HepG2 (cell line): ENCODE data around the gene HIGD1C. TPM values are rescaled to one million over a fixed set of nuclear protein-coding genes. Genes with fewer than 3 reads are reported as not detected.
A peak's percentile ranks its signal among the peaks of the same experiment; 100 is the strongest.
"Not testable (repeated sequence)": the region's sequence is repeated elsewhere in the genome, so short reads cannot be mapped to it uniquely, and the experiment has no call there.

ENCODE experiments used
- CEBPG ChIP-seq: IDR thresholded peaks from 2 replicates; pipeline ENCODE4 v1.6.1; 2016
- GATAD2A ChIP-seq: IDR thresholded peaks from 2 replicates; pipeline ENCODE4 v1.6.1; 2016
- HNF4G ChIP-seq, 2 experiments: sonication (generic) in 1 of 2; formaldehyde crosslinking in 1 of 2; IDR thresholded peaks; 2 replicates each; pipeline versions ENCODE4 v1.4.0 to v1.6.1; 2011 to 2020; ENCODE audit warnings: borderline replicate concordance in 2 of 2, low read depth in 2 of 2, mild to moderate bottlenecking in 2 of 2, low read length in 1 of 2, missing genetic modification reagents in 1 of 2, moderate library complexity in 1 of 2
- KMT2A ChIP-seq: sonication (generic); formaldehyde crosslinking; IDR thresholded peaks from 2 replicates; pipeline ENCODE4 v1.4.0; 2020; ENCODE audit warnings: missing genetic modification reagents
- MIER3 ChIP-seq: IDR thresholded peaks from 2 replicates; pipeline ENCODE4 v1.6.1; 2016; ENCODE audit warnings: missing compliant biosample characterization, borderline replicate concordance
- MIXL1 ChIP-seq: IDR thresholded peaks from 2 replicates; pipeline ENCODE4 v1.6.1; 2016
- NCOA2 ChIP-seq: sonication (generic); formaldehyde crosslinking; IDR thresholded peaks from 2 replicates; pipeline ENCODE4 v1.8.0; 2022; ENCODE audit warnings: inconsistent platforms
- NKX3-1 ChIP-seq: sonication (generic); formaldehyde crosslinking; IDR thresholded peaks from 2 replicates; pipeline ENCODE4 v1.5.0; 2020; ENCODE audit warnings: missing genetic modification reagents
- NR2F1 ChIP-seq, 2 experiments: fragments of 450-650 bp in 1 of 2; formaldehyde crosslinking in 1 of 2; IDR thresholded peaks; 2 replicates each; pipeline versions ENCODE4 v1.5.0 to v1.6.1; 2016 to 2020; ENCODE audit warnings: mild to moderate bottlenecking in 1 of 2, missing compliant biosample characterization in 1 of 2, missing genetic modification reagents in 1 of 2, moderate library complexity in 1 of 2
- SIN3A ChIP-seq: IDR thresholded peaks from 2 replicates; pipeline ENCODE4 v1.6.1; 2011; ENCODE audit warnings: low read depth, mild to moderate bottlenecking, control low read depth, low read length, borderline replicate concordance
- SOX5 ChIP-seq: IDR thresholded peaks from 2 replicates; pipeline ENCODE4 v1.6.1; 2016; ENCODE audit warnings: borderline replicate concordance
- TAF1 ChIP-seq: sonication (generic); formaldehyde crosslinking; IDR thresholded peaks from 2 replicates; pipeline ENCODE4 v1.4.0; 2020; ENCODE audit warnings: missing genetic modification reagents
- ZNF331 ChIP-seq: sonication (generic); formaldehyde crosslinking; IDR thresholded peaks from 2 replicates; pipeline ENCODE4 v1.4.0; 2020; ENCODE audit warnings: missing genetic modification reagents
- polyA plus RNA-seq, 8 experiments: library from polyadenylated mRNA; depleted of rRNA in 3 of 8; stranded (reverse) in 7 of 8; unstranded in 1 of 8; fragments of >200 nt; fragmentation: Illumina TruSeq in 4 of 8; extraction: Trizol in 4 of 8; gene quantifications; 2 replicates each; pipeline versions ENCODE4 v1.2.1 to v1.2.3, GENCODE V29; 2011 to 2016; ENCODE audit warnings: low read depth in 4 of 8, missing spikeins in 1 of 8, mixed read lengths in 1 of 8; ENCODE audit not compliant: insufficient read depth in 1 of 8
- total RNA-seq, 5 experiments: library from RNA; depleted of rRNA; stranded (reverse); fragments of >200 nt; fragmentation: Illumina TruSeq; extraction: Trizol; gene quantifications; 2 replicates each; pipeline ENCODE4 v1.2.3, GENCODE V29; 2016; ENCODE audit warnings: low read depth in 1 of 5
- TF ChIP-seq, protein P1 (sequence below): sonication (generic); formaldehyde crosslinking; conservative IDR thresholded peaks from 2 replicates; pipeline ENCODE4 v1.4.0; 2020; ENCODE audit warnings: mild to moderate bottlenecking, missing genetic modification reagents, moderate library complexity
- TF ChIP-seq, protein P2 (sequence below): sonication (generic); formaldehyde crosslinking; IDR thresholded peaks from 2 replicates; pipeline ENCODE4 v1.4.0; 2020; ENCODE audit warnings: missing genetic modification reagents
- TF ChIP-seq, protein P3 (sequence below): IDR thresholded peaks from 2 replicates; pipeline ENCODE4 v1.6.1; 2018; ENCODE audit warnings: missing genetic modification reagents, mild to moderate bottlenecking, missing compliant biosample characterization
- TF ChIP-seq, protein P4 (sequence below): sonication (generic); IDR thresholded peaks from 2 replicates; pipeline ENCODE4 v1.6.1; 2016; ENCODE audit warnings: low read depth, borderline replicate concordance
- TF ChIP-seq, protein P5 (sequence below): sonication (generic); formaldehyde crosslinking; IDR thresholded peaks from 2 replicates; pipeline ENCODE4 v1.4.0; 2020; ENCODE audit warnings: missing genetic modification reagents

Gene HIGD1C
- total and polyA plus RNA-seq, 2 of the 13 experiments (the other 11 are each of a cell fraction or from before 2014, with no cell fraction given) = not detected

DNA sequence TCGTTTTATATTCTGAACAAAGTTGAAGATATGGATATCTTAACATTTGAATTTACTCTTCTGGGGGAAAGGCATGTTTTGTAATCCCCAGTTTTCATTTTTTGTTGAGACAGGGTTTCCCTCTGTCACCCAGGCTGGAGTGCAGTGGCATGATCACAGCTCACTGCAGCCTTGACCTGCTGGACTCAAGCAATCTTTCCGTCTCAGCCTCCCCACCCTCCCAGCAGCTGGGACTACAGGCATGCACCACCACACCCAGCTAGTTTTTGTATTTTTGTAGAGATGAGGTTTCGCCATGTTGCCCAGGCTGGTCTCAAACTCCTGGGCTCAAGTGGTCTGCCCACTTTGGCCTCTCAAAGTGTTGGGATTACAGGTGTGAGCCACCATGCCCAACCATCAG lies 25.4 kb upstream of the HIGD1C start (continued):
- TF ChIP-seq, protein P1, sequence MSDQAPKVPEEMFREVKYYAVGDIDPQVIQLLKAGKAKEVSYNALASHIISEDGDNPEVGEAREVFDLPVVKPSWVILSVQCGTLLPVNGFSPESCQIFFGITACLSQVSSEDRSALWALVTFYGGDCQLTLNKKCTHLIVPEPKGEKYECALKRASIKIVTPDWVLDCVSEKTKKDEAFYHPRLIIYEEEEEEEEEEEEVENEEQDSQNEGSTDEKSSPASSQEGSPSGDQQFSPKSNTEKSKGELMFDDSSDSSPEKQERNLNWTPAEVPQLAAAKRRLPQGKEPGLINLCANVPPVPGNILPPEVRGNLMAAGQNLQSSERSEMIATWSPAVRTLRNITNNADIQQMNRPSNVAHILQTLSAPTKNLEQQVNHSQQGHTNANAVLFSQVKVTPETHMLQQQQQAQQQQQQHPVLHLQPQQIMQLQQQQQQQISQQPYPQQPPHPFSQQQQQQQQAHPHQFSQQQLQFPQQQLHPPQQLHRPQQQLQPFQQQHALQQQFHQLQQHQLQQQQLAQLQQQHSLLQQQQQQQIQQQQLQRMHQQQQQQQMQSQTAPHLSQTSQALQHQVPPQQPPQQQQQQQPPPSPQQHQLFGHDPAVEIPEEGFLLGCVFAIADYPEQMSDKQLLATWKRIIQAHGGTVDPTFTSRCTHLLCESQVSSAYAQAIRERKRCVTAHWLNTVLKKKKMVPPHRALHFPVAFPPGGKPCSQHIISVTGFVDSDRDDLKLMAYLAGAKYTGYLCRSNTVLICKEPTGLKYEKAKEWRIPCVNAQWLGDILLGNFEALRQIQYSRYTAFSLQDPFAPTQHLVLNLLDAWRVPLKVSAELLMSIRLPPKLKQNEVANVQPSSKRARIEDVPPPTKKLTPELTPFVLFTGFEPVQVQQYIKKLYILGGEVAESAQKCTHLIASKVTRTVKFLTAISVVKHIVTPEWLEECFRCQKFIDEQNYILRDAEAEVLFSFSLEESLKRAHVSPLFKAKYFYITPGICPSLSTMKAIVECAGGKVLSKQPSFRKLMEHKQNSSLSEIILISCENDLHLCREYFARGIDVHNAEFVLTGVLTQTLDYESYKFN (CRISPR knock-in tag) = peak; percentile 70
- TF ChIP-seq, protein P2, sequence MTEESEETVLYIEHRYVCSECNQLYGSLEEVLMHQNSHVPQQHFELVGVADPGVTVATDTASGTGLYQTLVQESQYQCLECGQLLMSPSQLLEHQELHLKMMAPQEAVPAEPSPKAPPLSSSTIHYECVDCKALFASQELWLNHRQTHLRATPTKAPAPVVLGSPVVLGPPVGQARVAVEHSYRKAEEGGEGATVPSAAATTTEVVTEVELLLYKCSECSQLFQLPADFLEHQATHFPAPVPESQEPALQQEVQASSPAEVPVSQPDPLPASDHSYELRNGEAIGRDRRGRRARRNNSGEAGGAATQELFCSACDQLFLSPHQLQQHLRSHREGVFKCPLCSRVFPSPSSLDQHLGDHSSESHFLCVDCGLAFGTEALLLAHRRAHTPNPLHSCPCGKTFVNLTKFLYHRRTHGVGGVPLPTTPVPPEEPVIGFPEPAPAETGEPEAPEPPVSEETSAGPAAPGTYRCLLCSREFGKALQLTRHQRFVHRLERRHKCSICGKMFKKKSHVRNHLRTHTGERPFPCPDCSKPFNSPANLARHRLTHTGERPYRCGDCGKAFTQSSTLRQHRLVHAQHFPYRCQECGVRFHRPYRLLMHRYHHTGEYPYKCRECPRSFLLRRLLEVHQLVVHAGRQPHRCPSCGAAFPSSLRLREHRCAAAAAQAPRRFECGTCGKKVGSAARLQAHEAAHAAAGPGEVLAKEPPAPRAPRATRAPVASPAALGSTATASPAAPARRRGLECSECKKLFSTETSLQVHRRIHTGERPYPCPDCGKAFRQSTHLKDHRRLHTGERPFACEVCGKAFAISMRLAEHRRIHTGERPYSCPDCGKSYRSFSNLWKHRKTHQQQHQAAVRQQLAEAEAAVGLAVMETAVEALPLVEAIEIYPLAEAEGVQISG (CRISPR knock-in tag) = peak; percentile 44; the same call in 1 of the 2 replicates
- TF ChIP-seq SIN3A = peak; percentile 52; the same call in 1 of the 2 replicates
- TF ChIP-seq NKX3-1 = 0 out of 2 replicates have a peak, but pooled peaks have one; percentile 7
- TF ChIP-seq NR2F1 (CRISPR knock-in tag; IDR thresholded peaks at IDR 0.05) = peak; percentile 17 to 62; a peak in 1 of 4 replicates
- TF ChIP-seq, protein P3, sequence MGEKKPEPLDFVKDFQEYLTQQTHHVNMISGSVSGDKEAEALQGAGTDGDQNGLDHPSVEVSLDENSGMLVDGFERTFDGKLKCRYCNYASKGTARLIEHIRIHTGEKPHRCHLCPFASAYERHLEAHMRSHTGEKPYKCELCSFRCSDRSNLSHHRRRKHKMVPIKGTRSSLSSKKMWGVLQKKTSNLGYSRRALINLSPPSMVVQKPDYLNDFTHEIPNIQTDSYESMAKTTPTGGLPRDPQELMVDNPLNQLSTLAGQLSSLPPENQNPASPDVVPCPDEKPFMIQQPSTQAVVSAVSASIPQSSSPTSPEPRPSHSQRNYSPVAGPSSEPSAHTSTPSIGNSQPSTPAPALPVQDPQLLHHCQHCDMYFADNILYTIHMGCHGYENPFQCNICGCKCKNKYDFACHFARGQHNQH (CRISPR knock-in tag) = peak; percentile 67; the same call in 1 of the 2 replicates
- TF ChIP-seq MIER3 (CRISPR knock-in tag) = 0 out of 2 replicates have a peak, but pooled peaks have one; percentile 18
- TF ChIP-seq, protein P4, sequence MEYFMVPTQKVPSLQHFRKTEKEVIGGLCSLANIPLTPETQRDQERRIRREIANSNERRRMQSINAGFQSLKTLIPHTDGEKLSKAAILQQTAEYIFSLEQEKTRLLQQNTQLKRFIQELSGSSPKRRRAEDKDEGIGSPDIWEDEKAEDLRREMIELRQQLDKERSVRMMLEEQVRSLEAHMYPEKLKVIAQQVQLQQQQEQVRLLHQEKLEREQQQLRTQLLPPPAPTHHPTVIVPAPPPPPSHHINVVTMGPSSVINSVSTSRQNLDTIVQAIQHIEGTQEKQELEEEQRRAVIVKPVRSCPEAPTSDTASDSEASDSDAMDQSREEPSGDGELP = peak; percentile 87
- peak; percentile 38 for TF ChIP-seq CEBPG (CRISPR knock-in tag)
- peak; percentile 31; the same call in 1 of the 2 replicates for TF ChIP-seq TAF1 (CRISPR knock-in tag)
- TF ChIP-seq SOX5 (CRISPR knock-in tag) = peak; percentile 35; the same call in 1 of the 2 replicates
- TF ChIP-seq, protein P5, sequence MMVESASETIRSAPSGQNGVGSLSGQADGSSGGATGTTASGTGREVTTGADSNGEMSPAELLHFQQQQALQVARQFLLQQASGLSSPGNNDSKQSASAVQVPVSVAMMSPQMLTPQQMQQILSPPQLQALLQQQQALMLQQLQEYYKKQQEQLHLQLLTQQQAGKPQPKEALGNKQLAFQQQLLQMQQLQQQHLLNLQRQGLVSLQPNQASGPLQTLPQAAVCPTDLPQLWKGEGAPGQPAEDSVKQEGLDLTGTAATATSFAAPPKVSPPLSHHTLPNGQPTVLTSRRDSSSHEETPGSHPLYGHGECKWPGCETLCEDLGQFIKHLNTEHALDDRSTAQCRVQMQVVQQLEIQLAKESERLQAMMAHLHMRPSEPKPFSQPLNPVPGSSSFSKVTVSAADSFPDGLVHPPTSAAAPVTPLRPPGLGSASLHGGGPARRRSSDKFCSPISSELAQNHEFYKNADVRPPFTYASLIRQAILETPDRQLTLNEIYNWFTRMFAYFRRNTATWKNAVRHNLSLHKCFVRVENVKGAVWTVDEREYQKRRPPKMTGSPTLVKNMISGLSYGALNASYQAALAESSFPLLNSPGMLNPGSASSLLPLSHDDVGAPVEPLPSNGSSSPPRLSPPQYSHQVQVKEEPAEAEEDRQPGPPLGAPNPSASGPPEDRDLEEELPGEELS (CRISPR knock-in tag) = peak; percentile 65; the same call in 1 of the 2 replicates
- TF ChIP-seq NCOA2 = peak; percentile 55; the same call in 1 of the 2 replicates
- TF ChIP-seq GATAD2A (CRISPR knock-in tag) = peak; percentile 65
- peak; percentile 54; the same call in 1 of the 2 replicates for TF ChIP-seq ZNF331 (CRISPR knock-in tag)
- not testable (repeated sequence) for TF ChIP-seq HNF4G (IDR thresholded peaks at IDR 0.05; ENCODE audit: borderline replicate concordance, low read depth, low read length)
- peak; percentile 18; the same call in 1 of the 2 replicates for TF ChIP-seq HNF4G (CRISPR knock-in tag; IDR thresholded peaks at IDR 0.05; ENCODE audit: borderline replicate concordance, low read depth)
- 0 out of 2 replicates have a peak, but pooled peaks have one; percentile 61 for TF ChIP-seq KMT2A (CRISPR knock-in tag)
- 0 out of 2 replicates have a peak, but pooled peaks have one; percentile 11 for TF ChIP-seq MIXL1 (CRISPR knock-in tag)
